H1 (cell line): ENCODE measurements around the gene ZBTB20. TPM values are rescaled to one million over a fixed set of nuclear protein-coding genes. Genes with fewer than 3 reads are reported as not detected.

Experiments used
- CTBP2 ChIP-seq: IDR thresholded peaks from 2 replicates; pipeline ENCODE4 v1.7.0; 2011; ENCODE audit warnings: borderline replicate concordance, mild to moderate bottlenecking, moderate library complexity, mixed read lengths, low read length; ENCODE audit not compliant: insufficient read depth, insufficient read length
- EZH2 ChIP-seq: fragments of 200-600 bp; sonication (generic); IDR thresholded peaks from 2 replicates; pipeline ENCODE4 v1.7.1; 2012; ENCODE audit warnings: low read depth, mild to moderate bottlenecking, moderate library complexity, low read length, inconsistent platforms; ENCODE audit not compliant: severe bottlenecking
- POU5F1 ChIP-seq: IDR thresholded peaks from 2 replicates; pipeline ENCODE4 v1.6.1; 2011; ENCODE audit warnings: low read depth, mild to moderate bottlenecking, low read length, moderate library complexity
- TCF12 ChIP-seq: IDR thresholded peaks from 2 replicates; pipeline ENCODE4 v1.6.1; 2011; ENCODE audit warnings: low read depth, mild to moderate bottlenecking, low read length
- polyA plus RNA-seq, 7 experiments: library from polyadenylated mRNA; depleted of rRNA in 3 of 7; stranded (reverse) in 5 of 7; unstranded in 2 of 7; fragments of >200 nt in 5 of 7; fragments of 200-250 nt in 2 of 7; gene quantifications; 1 replicate in 5 of 7; 2 replicates in 1 of 7; 4 replicates in 1 of 7; pipeline versions ENCODE4 v1.2.1 to v1.2.3, GENCODE V29; 2011 to 2013; ENCODE audit warnings: missing spikeins in 2 of 7, mixed read lengths in 2 of 7
- total RNA-seq: library from RNA; stranded (reverse); fragmentation: NEBNext Ultra II Directional; extraction: Animal tissue kit (Norgen Biotek cat#: 25700); gene quantifications from 2 replicates; pipeline ENCODE4 v1.2.1, GENCODE V29; 2021
- TF ChIP-seq, protein P1 (sequence below): IDR thresholded peaks from 2 replicates; pipeline ENCODE4 v1.6.1; 2011; ENCODE audit warnings: low read depth, mild to moderate bottlenecking, low read length; ENCODE audit not compliant: insufficient read depth

ZBTB20 gene
- total and polyA plus RNA-seq, 2 of the 8 experiments (the other 6 are each of a cell fraction or from before 2014, with no cell fraction given) = 0.35 to 1.3 TPM

DNA sequence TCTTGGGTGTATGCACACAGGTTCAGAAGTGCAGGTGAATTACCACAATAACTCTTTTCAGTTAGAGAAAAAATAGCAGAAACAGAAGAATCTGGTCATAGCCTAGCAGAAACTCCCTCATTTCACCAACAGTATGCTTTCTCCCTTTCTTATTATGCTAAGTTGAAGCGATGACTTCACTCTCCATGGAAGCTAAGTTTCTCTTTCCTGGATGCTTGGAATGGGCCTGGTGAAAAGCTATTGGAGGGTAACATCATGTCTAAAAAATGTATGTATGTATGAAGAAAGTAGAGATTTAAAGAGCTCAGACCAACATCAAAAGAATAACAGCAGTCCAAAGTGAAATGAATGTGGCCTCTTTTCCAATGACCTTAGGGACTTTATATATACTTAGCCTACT, 707.8 kb downstream of the ZBTB20 start (continued):
- TF ChIP-seq EZH2 (no peak), POU5F1 (no peak), CTBP2 (no peak), TCF12 (no peak)
- TF ChIP-seq, protein P1, sequence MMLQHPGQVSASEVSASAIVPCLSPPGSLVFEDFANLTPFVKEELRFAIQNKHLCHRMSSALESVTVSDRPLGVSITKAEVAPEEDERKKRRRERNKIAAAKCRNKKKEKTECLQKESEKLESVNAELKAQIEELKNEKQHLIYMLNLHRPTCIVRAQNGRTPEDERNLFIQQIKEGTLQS = no peak
